OCI-LY7 (cell line): ENCODE measurements around the gene TM7SF3. TPM values are rescaled to one million over a fixed set of nuclear protein-coding genes. Genes with fewer than 3 reads are reported as not detected.

Source experiments
- BruUV-seq: library from RNA; stranded (reverse); fragments of 400-500 nt; replicated peaks from 2 replicates; lab custom pipeline; 2021; lab: Mats Ljungman, UMichigan
- CTCF ChIA-PET: fragments of 300-600 bp; sonication (Branson Sonifier 250); formaldehyde crosslinking; loops from one replicate; lab custom pipeline; 2022; ENCODE audit warnings: antibody characterized with exemption; ENCODE audit not compliant: unreplicated experiment; lab: Charles Lee
- POLR2A ChIA-PET: fragments of 300-600 bp; sonication (Branson Sonifier 250); formaldehyde crosslinking; loops from one replicate; lab custom pipeline; 2022; ENCODE audit warnings: antibody characterized with exemption; lab: Charles Lee
- DNase-seq: peaks from one replicate; pipeline ENCODE4 v3.0.0-alpha.2; 2015; ENCODE audit warnings: low spot score
- H2AFZ ChIP-seq: fragments of 200-600 bp; sonication (generic), shearing (Covaris generic); 2 replicates; pipeline ENCODE4 v1.6.1; 2014; ENCODE audit warnings: mild to moderate bottlenecking, antibody characterized with exemption, low read length, moderate library complexity
- H3K27ac ChIP-seq: fragments of 200-600 bp; sonication (generic); 2 replicates; pipeline ENCODE4 v1.5.1; 2014; ENCODE audit warnings: mixed run types, low read depth, mild to moderate bottlenecking, moderate library complexity, low read length, inconsistent platforms; ENCODE audit not compliant: poor library complexity, severe bottlenecking
- H3K36me3 ChIP-seq: fragments of 200-600 bp; sonication (generic); 2 replicates; pipeline ENCODE4 v1.6.1; 2014; ENCODE audit warnings: mild to moderate bottlenecking, antibody characterized with exemption, low read length, moderate library complexity, mixed read lengths; ENCODE audit not compliant: insufficient read depth
- H3K4me1 ChIP-seq: fragments of 200-600 bp; sonication (generic); 2 replicates; pipeline ENCODE4 v1.5.1; 2014; ENCODE audit warnings: mild to moderate bottlenecking, low read length; ENCODE audit not compliant: insufficient read depth, poor library complexity, severe bottlenecking
- H3K4me2 ChIP-seq: fragments of 200-600 bp; sonication (generic); 2 replicates; pipeline ENCODE4 v1.6.1; 2014; ENCODE audit warnings: mild to moderate bottlenecking, low read length
- H3K4me3 ChIP-seq: fragments of 200-600 bp; sonication (generic); 2 replicates; pipeline ENCODE4 v1.5.1; 2014; ENCODE audit warnings: mild to moderate bottlenecking, low read depth, low read length; ENCODE audit not compliant: poor library complexity, severe bottlenecking
- H3K79me2 ChIP-seq: fragments of 200-600 bp; sonication (generic); 2 replicates; pipeline ENCODE4 v1.6.1; 2016; ENCODE audit warnings: low read depth, mild to moderate bottlenecking, low read length, moderate library complexity, mixed read lengths; ENCODE audit not compliant: insufficient read depth
- H3K9me2 ChIP-seq: fragments of 200-600 bp; sonication (generic); 2 replicates; pipeline ENCODE4 v1.6.1; 2016; ENCODE audit warnings: mild to moderate bottlenecking, low read length, mixed read lengths; ENCODE audit not compliant: insufficient read depth
- H3K9me3 ChIP-seq: fragments of 200-600 bp; sonication (generic); 2 replicates; pipeline ENCODE4 v1.6.1; 2014; ENCODE audit warnings: mild to moderate bottlenecking, mixed run types, low read length, mixed read lengths
- H4K20me1 ChIP-seq: fragments of 200-600 bp; sonication (generic); 2 replicates; pipeline ENCODE4 v1.6.1; 2014; ENCODE audit warnings: mild to moderate bottlenecking, antibody characterized with exemption, low read length, moderate library complexity, mixed read lengths; ENCODE audit not compliant: insufficient read depth
- CTCF ChIP-seq: fragments of 200-600 bp; sonication (generic); conservative IDR thresholded peaks from 2 replicates; pipeline ENCODE4 v1.5.1; 2014; ENCODE audit warnings: mild to moderate bottlenecking, antibody characterized with exemption, low read length, moderate library complexity, mixed read lengths
- EZH2phosphoT487 ChIP-seq: fragments of 200-600 bp; sonication (generic); IDR thresholded peaks from 2 replicates; pipeline ENCODE4 v1.6.1; 2018; ENCODE audit warnings: low read depth, borderline replicate concordance, mild to moderate bottlenecking, mixed run types, antibody characterized with exemption, low read length, moderate library complexity, mixed read lengths
- intact Hi-C: fragments of 100-400 bp; cut with micrococcal nuclease; formaldehyde crosslinking; loops from one replicate; pipeline ENCODE4 v1.10.0; 2022; ENCODE audit not compliant: unreplicated experiment
- total RNA-seq, 2 experiments: library from RNA; depleted of rRNA in 1 of 2; stranded (reverse); fragments of >200 nt in 1 of 2; shearing (Covaris generic) in 1 of 2; gene quantifications; 2 replicates each; pipeline ENCODE4 v1.2.3, GENCODE V29; 2014 to 2022

TM7SF3 gene
- total RNA-seq, 2 experiments from 2014 or later: 47.1 to 48.3 TPM

GRCh38 chr12:27034607-27035293, 20.6 kb upstream of the TM7SF3 start:
- no TSS peak for BruUV-seq
- Histone ChIP-seq H3K4me2 (no peak overlapping the region), H3K79me2 (no peaks in the 10 kb centered on the region), H2AFZ (no peak overlapping the region), H3K9me3 (no peaks in the 10 kb centered on the region), H3K4me1 (no peaks in the 10 kb centered on the region), H4K20me1 (no peaks in the 10 kb centered on the region), H3K4me3 (no peak overlapping the region), H3K9me2 (no peaks in the 10 kb centered on the region), H3K36me3 (peaks cover 28% of the 10 kb centered on the region), H3K27ac (no peak overlapping the region)
- ChIA-PET CTCF (no interaction called here), POLR2A (no interaction called here)
- no peak for DNase-seq
- TF ChIP-seq EZH2phosphoT487 (no peak), CTCF (no peak)
- intact Hi-C loops: loop anchor here (5.0 kb wide), 2 partner anchors 108 to 273 kb away; no protein-coding TSS in a partner anchor

- ChIA-PET CTCF (no interaction called here), POLR2A (interaction anchor here (1.0 kb wide), 1 partner anchor 250 kb away, joined by 3 read pairs; no protein-coding TSS in a partner anchor)
- no peaks in the 10 kb centered on the region for H3K9me3 ChIP-seq
- peaks cover 49% of the 10 kb centered on the region for H3K36me3 ChIP-seq
- H2AFZ ChIP-seq: no peak overlapping the region
- no peaks in the 10 kb centered on the region for H4K20me1 ChIP-seq
- no peak overlapping the region for H3K4me3 ChIP-seq
- H3K79me2 ChIP-seq: no peaks in the 10 kb centered on the region
- no peak for DNase-seq
- no peaks in the 10 kb centered on the region for H3K9me2 ChIP-seq
- BruUV-seq: no TSS peak
- intact Hi-C loops: no loop called here
- no peak overlapping the region for H3K27ac ChIP-seq
- TF ChIP-seq CTCF (no peak), EZH2phosphoT487 (no peak)
- no peaks in the 10 kb centered on the region for H3K4me1 ChIP-seq
- H3K4me2 ChIP-seq: no peak overlapping the region
These were observed 18.5 kb upstream of the TM7SF3 start for GRCh38 chr12:27032679-27033078.

GRCh38 chr12:27031531-27031930, 17.3 kb upstream of the TM7SF3 start:
- Histone ChIP-seq H3K4me2 (no peak overlapping the region), H2AFZ (no peak overlapping the region), H3K9me3 (no peaks in the 10 kb centered on the region), H3K36me3 (peaks cover 58% of the 10 kb centered on the region), H3K4me1 (no peaks in the 10 kb centered on the region), H3K79me2 (no peaks in the 10 kb centered on the region), H3K4me3 (no peak overlapping the region), H3K9me2 (no peaks in the 10 kb centered on the region), H3K27ac (no peak overlapping the region), H4K20me1 (no peaks in the 10 kb centered on the region)
- intact Hi-C loops: no loop called here
- POLR2A ChIA-PET: no interaction called here
- DNase-seq: no peak
- no TSS peak for BruUV-seq
- CTCF ChIA-PET: no interaction called here
- no peak for TF ChIP-seq CTCF
- TF ChIP-seq EZH2phosphoT487: no peak
